Mesenchymal stem cell (in vitro differentiated cells and primary cell): ENCODE results near the gene FOXN3.
A peak's percentile ranks its signal among the peaks of the same experiment; 100 is the strongest.

Experiments used
- DNase-seq: peaks from one replicate; pipeline ENCODE4 v3.0.0-alpha.2; 2013
- H2AFZ ChIP-seq: one replicate; pipeline ENCODE4 v1.6.1; 2013; ENCODE audit warnings: low read depth, mild to moderate bottlenecking, control low read depth, inconsistent platforms, low read length, moderate library complexity
- H2AK5ac ChIP-seq: 2 replicates; pipeline ENCODE4 v1.6.1; 2013; ENCODE audit warnings: low read length, moderate library complexity, mild to moderate bottlenecking, inconsistent platforms; ENCODE audit not compliant: severe bottlenecking
- H2BK120ac ChIP-seq: one replicate; pipeline ENCODE4 v1.6.1; 2013; ENCODE audit warnings: low read depth, mild to moderate bottlenecking, inconsistent platforms, low read length, moderate library complexity
- H2BK12ac ChIP-seq, 2 experiments: one replicate each; pipeline ENCODE4 v1.6.1; 2013; ENCODE audit warnings: inconsistent platforms in 2 of 2, low read length in 2 of 2, mild to moderate bottlenecking in 2 of 2, moderate library complexity in 2 of 2, control low read depth in 1 of 2
- H2BK15ac ChIP-seq: one replicate; pipeline ENCODE4 v1.6.1; 2013; ENCODE audit warnings: mild to moderate bottlenecking, low read depth, inconsistent platforms; ENCODE audit not compliant: poor library complexity, severe bottlenecking
- H2BK5ac ChIP-seq: 2 replicates; pipeline ENCODE4 v1.6.1; 2013; ENCODE audit warnings: low read depth, mild to moderate bottlenecking, low read length, control low read depth, inconsistent platforms; ENCODE audit not compliant: poor library complexity, severe bottlenecking
- H3K14ac ChIP-seq, 2 experiments: one replicate each; pipeline ENCODE4 v1.6.1; 2013; ENCODE audit warnings: inconsistent platforms in 2 of 2, low read length in 2 of 2, control low read depth in 1 of 2, mild to moderate bottlenecking in 1 of 2, moderate library complexity in 1 of 2
- H3K18ac ChIP-seq, 2 experiments: one replicate each; pipeline ENCODE4 v1.6.1; 2013; ENCODE audit warnings: inconsistent platforms in 2 of 2, low read length in 2 of 2, control low read depth in 1 of 2, low read depth in 1 of 2, mild to moderate bottlenecking in 1 of 2
- H3K23ac ChIP-seq, 2 experiments: one replicate each; pipeline ENCODE4 v1.6.1; 2013; ENCODE audit warnings: inconsistent platforms in 2 of 2, low read length in 2 of 2, mild to moderate bottlenecking in 2 of 2, moderate library complexity in 2 of 2, control low read depth in 1 of 2
- H3K27ac ChIP-seq: 2 replicates; pipeline ENCODE4 v1.5.1; 2013; ENCODE audit warnings: mild to moderate bottlenecking, moderate library complexity, low read length, control low read depth, inconsistent platforms; ENCODE audit not compliant: poor library complexity, severe bottlenecking
- H3K27me3 ChIP-seq, 2 experiments: 2 replicates each; pipeline versions ENCODE4 v1.6.1 to v1.7.0; 2013; ENCODE audit warnings: low read length in 2 of 2, mild to moderate bottlenecking in 2 of 2, moderate library complexity in 2 of 2, control low read depth in 1 of 2, inconsistent platforms in 1 of 2; ENCODE audit not compliant: control insufficient read depth in 1 of 2, insufficient read depth in 1 of 2
- H3K36me3 ChIP-seq, 2 experiments: 2 replicates each; pipeline versions ENCODE4 v1.6.1 to v1.7.0; 2013; ENCODE audit warnings: low read length in 2 of 2, control low read depth in 1 of 2, inconsistent platforms in 1 of 2, low read depth in 1 of 2, mild to moderate bottlenecking in 1 of 2; ENCODE audit not compliant: insufficient read depth in 2 of 2, control insufficient read depth in 1 of 2
- H3K4ac ChIP-seq, 2 experiments: one replicate each; pipeline ENCODE4 v1.6.1; 2013; ENCODE audit warnings: inconsistent platforms in 2 of 2, low read length in 2 of 2, mild to moderate bottlenecking in 2 of 2, moderate library complexity in 2 of 2, control low read depth in 1 of 2, low read depth in 1 of 2
- H3K4me1 ChIP-seq: 2 replicates; pipeline ENCODE4 v1.6.1; 2013; ENCODE audit warnings: low read depth, low read length, control low read depth; ENCODE audit not compliant: control insufficient read depth, insufficient read depth
- H3K4me2 ChIP-seq: 2 replicates; pipeline ENCODE4 v1.6.1; 2013; ENCODE audit warnings: low read length, mild to moderate bottlenecking, inconsistent platforms; ENCODE audit not compliant: poor library complexity, severe bottlenecking
- H3K4me3 ChIP-seq, 2 experiments: 2 replicates each; pipeline versions ENCODE4 v1.5.1 to v1.7.0; 2013; ENCODE audit warnings: low read length in 2 of 2, mild to moderate bottlenecking in 2 of 2, control low read depth in 1 of 2, low read depth in 1 of 2; ENCODE audit not compliant: insufficient read depth in 1 of 2
- H3K79me1 ChIP-seq: replicated peaks from 2 replicates; pipeline ENCODE4 v1.6.1; 2013; ENCODE audit warnings: mild to moderate bottlenecking, control low read depth, low read length, inconsistent platforms; ENCODE audit not compliant: poor library complexity, severe bottlenecking
- H3K9ac ChIP-seq: 2 replicates; pipeline ENCODE4 v1.7.0; 2013; ENCODE audit warnings: mild to moderate bottlenecking, low read length, moderate library complexity
- H3K9me3 ChIP-seq: 2 replicates; pipeline ENCODE4 v1.7.0; 2013; ENCODE audit warnings: mild to moderate bottlenecking, low read length; ENCODE audit not compliant: control insufficient read depth
- H4K8ac ChIP-seq: one replicate; pipeline ENCODE4 v1.6.1; 2013; ENCODE audit warnings: inconsistent platforms, mild to moderate bottlenecking, low read length, moderate library complexity
- H4K91ac ChIP-seq: one replicate; pipeline ENCODE4 v1.6.1; 2013; ENCODE audit warnings: mild to moderate bottlenecking, low read length, inconsistent platforms
- WGBS: methylation state at CpG from one replicate; pipeline ENCODE4 v1.1.7; 2013; ENCODE audit warnings: mixed read lengths; 5-methylcytosine and 5-hydroxymethylcytosine counted together

The FOXN3 gene

DNA sequence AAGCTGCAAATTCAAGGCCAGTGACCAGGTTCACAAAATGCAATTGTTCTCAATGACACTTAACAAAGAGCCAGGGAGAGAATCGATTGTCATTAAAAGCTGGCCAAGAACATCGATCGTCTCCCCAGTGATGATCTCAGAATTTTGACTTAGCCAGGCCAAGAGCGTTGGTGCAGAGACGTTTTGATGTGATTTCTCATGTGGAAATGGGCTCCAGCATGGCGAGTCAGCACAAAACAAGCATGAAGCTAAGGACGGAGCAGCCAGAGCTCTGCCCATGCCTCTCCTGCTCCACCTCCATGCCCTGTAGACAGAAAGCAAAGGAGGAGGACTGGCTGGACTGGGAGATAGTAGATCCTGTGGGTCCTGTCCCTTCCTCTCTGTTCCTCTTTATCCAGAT is 270.8 kb downstream of the FOXN3 start:
- Histone ChIP-seq H3K27ac (no peak overlapping the region), H3K14ac (no peak overlapping the region), H2AFZ (no peak overlapping the region), H2BK120ac (no peak overlapping the region), H3K9ac (no peak overlapping the region), H3K4me2 (no peak overlapping the region), H3K4me3 (no peak overlapping the region), H2BK12ac (no peak overlapping the region), H3K4ac (no peak overlapping the region), H3K36me3 (no peaks in the 10 kb centered on the region), H3K4me1 (no peaks in the 10 kb centered on the region), H4K8ac (no peak overlapping the region), H2BK5ac (no peak overlapping the region), H3K18ac (peak overlapping the region in 1 of 2 experiments; percentile 30), H3K27me3 (no peaks in the 10 kb centered on the region), H3K23ac (no peak overlapping the region), H3K79me1 (no peaks in the 10 kb centered on the region), H4K91ac (no peak overlapping the region), H2AK5ac (no peak overlapping the region), H3K9me3 (no peaks in the 10 kb centered on the region), H2BK15ac (no peak overlapping the region)
- DNase-seq: no peak
- 84% methylated on average over 6 of the region's 7 CpGs for WGBS

DNA sequence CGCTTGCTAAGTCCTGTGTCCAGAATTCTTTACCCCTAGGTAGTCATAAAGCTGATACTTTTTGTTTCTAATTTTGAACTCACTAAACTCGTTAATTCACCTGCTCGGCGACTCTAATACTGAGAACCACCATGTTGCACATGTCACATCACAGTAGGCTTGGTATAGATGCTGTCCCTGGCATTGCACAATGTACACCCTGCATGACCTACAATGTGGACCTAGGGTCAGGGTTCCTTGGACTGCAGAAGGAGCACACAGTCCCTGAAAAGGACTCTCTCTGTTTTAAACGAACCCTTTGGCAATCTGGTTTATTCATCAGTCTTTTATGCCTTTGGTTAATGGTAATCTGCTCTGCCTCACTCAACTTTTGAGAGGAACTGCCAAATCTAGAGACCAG is 272.4 kb downstream of the FOXN3 start:
- Histone ChIP-seq H2BK15ac (no peak overlapping the region), H3K4ac (no peak overlapping the region), H2BK120ac (no peak overlapping the region), H3K18ac (no peak overlapping the region), H3K9me3 (no peaks in the 10 kb centered on the region), H3K14ac (no peak overlapping the region), H4K8ac (no peak overlapping the region), H3K27me3 (no peaks in the 10 kb centered on the region), H3K23ac (peak overlapping the region in 1 of 2 experiments; percentile 70), H3K79me1 (no peaks in the 10 kb centered on the region), H2AFZ (no peak overlapping the region), H3K4me3 (no peak overlapping the region), H2BK5ac (no peak overlapping the region), H3K36me3 (no peaks in the 10 kb centered on the region), H2BK12ac (peak overlapping the region in 1 of 2 experiments; percentile 9), H3K4me1 (no peaks in the 10 kb centered on the region), H3K27ac (no peak overlapping the region), H4K91ac (no peak overlapping the region), H2AK5ac (no peak overlapping the region), H3K4me2 (no peak overlapping the region), H3K9ac (no peak overlapping the region)
- 92% methylated on average over 5 of the region's 5 CpGs for WGBS
- DNase-seq: no peak

DNA sequence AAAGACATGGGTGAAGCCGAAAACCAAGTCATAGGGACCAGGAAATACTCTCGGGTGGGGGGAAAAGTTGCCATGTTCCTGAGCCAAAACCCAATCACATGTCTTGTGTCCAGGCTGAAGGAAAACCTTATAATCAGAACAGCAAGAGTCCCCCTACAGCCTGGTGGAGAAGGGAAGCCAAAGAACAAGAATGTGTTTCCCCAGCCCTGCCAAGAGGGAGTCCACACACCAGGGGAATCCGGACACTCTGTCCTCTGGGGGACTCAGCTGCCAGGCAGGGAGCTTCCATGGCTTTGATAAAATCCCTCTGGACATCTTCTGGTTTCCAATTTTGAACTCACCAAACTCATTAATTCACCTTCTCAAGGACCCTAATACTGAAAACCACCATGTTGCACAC is 273.0 kb downstream of the FOXN3 start:
- Histone ChIP-seq H2AK5ac (no peak overlapping the region), H2BK15ac (no peak overlapping the region), H2BK120ac (no peak overlapping the region), H3K4me2 (no peak overlapping the region), H3K14ac (no peak overlapping the region), H4K8ac (no peak overlapping the region), H3K4ac (no peak overlapping the region), H3K79me1 (no peaks in the 10 kb centered on the region), H3K9ac (no peak overlapping the region), H2BK5ac (no peak overlapping the region), H3K4me1 (peaks cover 2% of the 10 kb centered on the region), H3K9me3 (no peaks in the 10 kb centered on the region), H3K23ac (no peak overlapping the region), H3K18ac (no peak overlapping the region), H3K27ac (no peak overlapping the region), H2BK12ac (no peak overlapping the region), H3K4me3 (no peak overlapping the region), H3K27me3 (no peaks in the 10 kb centered on the region), H4K91ac (no peak overlapping the region), H3K36me3 (no peaks in the 10 kb centered on the region), H2AFZ (no peak overlapping the region)
- WGBS: 94% methylated on average over 3 of the region's 3 CpGs
- DNase-seq: no peak

DNA sequence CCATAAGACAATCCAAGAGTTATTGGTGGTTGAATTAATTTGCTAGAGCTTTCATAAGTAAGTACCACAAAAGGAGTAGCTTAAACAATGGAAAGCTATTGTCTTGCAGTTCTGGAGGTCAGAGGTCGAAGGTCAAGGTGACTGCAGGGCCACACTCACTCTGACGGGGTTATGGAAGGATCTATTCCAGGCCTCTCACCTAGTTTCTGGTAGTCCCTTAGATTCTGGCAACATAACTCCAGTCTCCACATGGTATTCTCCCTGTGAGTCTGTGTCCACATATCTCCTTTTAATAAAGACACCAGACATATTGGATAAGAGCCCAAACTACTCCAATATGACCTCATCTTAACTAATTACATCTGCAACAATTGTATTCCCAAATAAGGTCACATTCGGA is 273.4 kb downstream of the FOXN3 start:
- H3K23ac ChIP-seq: no peak overlapping the region
- H3K9me3 ChIP-seq: no peaks in the 10 kb centered on the region
- H3K4me3 ChIP-seq: no peak overlapping the region
- H3K14ac ChIP-seq: no peak overlapping the region
- no peaks in the 10 kb centered on the region for H3K36me3 ChIP-seq
- H3K9ac ChIP-seq: no peak overlapping the region
- H3K27me3 ChIP-seq: no peaks in the 10 kb centered on the region
- no peak overlapping the region for H3K18ac ChIP-seq
- H2AK5ac ChIP-seq: no peak overlapping the region
- no peak overlapping the region for H2BK5ac ChIP-seq
- WGBS: 75% methylated on average over 3 of the region's 3 CpGs
- no peak overlapping the region for H3K4ac ChIP-seq
- DNase-seq: no peak
- no peak overlapping the region for H2AFZ ChIP-seq
- peaks cover 6% of the 10 kb centered on the region for H3K4me1 ChIP-seq
- no peak overlapping the region for H3K27ac ChIP-seq
- H2BK12ac ChIP-seq: no peak overlapping the region
- no peak overlapping the region for H2BK15ac ChIP-seq
- H3K4me2 ChIP-seq: no peak overlapping the region
- no peak overlapping the region for H4K91ac ChIP-seq
- no peak overlapping the region for H2BK120ac ChIP-seq
- H4K8ac ChIP-seq: no peak overlapping the region
- H3K79me1 ChIP-seq: no peaks in the 10 kb centered on the region
